ACC112 (cell line): ENCODE results near the gene SUPT4H1.

Experiments used
- H2AFZ ChIP-seq: fragments of 200-600 bp; sonication (generic); one replicate; pipeline ENCODE4 v1.6.0; 2017; ENCODE audit warnings: antibody characterized with exemption, low read length; ENCODE audit not compliant: unreplicated experiment
- H3K27ac ChIP-seq: fragments of 200-600 bp; sonication (generic); 2 replicates; pipeline ENCODE4 v1.5.1; 2014; ENCODE audit warnings: low read depth, mild to moderate bottlenecking, antibody characterized with exemption, low read length, moderate library complexity
- H3K27me3 ChIP-seq: fragments of 200-600 bp; sonication (generic); 2 replicates; pipeline ENCODE4 v1.6.1; 2014; ENCODE audit warnings: mild to moderate bottlenecking, antibody characterized with exemption, low read length, moderate library complexity, mixed read lengths; ENCODE audit not compliant: insufficient read depth
- H3K36me3 ChIP-seq: fragments of 200-600 bp; sonication (generic); 2 replicates; pipeline ENCODE4 v1.6.1; 2016; ENCODE audit warnings: mild to moderate bottlenecking, antibody characterized with exemption, low read length, moderate library complexity, mixed read lengths; ENCODE audit not compliant: insufficient read depth
- H3K4me1 ChIP-seq: fragments of 200-600 bp; sonication (generic); one replicate; pipeline ENCODE4 v1.6.1; 2016; ENCODE audit warnings: low read length, mixed read lengths; ENCODE audit not compliant: insufficient read depth, unreplicated experiment, control insufficient read depth
- H3K4me3 ChIP-seq: fragments of 200-600 bp; sonication (generic); 2 replicates; pipeline ENCODE4 v1.5.1; 2014; ENCODE audit warnings: mild to moderate bottlenecking, low read depth, low read length
- H3K79me2 ChIP-seq: fragments of 200-600 bp; sonication (generic); one replicate; pipeline ENCODE4 v1.6.0; 2016; ENCODE audit warnings: low read length; ENCODE audit not compliant: control insufficient read depth, unreplicated experiment, insufficient read depth

SUPT4H1 gene

GRCh38 chr17:58313815-58314705, 37.9 kb downstream of the SUPT4H1 start:
- Histone ChIP-seq H3K4me3 (no peak overlapping the region), H3K27me3 (peaks cover 25% of the 10 kb centered on the region), H2AFZ (no peak overlapping the region), H3K4me1 (no peaks in the 10 kb centered on the region), H3K27ac (no peak overlapping the region), H3K36me3 (no peaks in the 10 kb centered on the region), H3K79me2 (no peaks in the 10 kb centered on the region)

GRCh38 chr17:58312829-58313228, 39.2 kb downstream of the SUPT4H1 start:
- H3K27me3 ChIP-seq = peaks cover 34% of the 10 kb centered on the region
- H3K4me3 ChIP-seq = no peak overlapping the region
- H3K79me2 ChIP-seq = no peaks in the 10 kb centered on the region
- no peak overlapping the region for H2AFZ ChIP-seq
- no peak overlapping the region for H3K27ac ChIP-seq
- no peaks in the 10 kb centered on the region for H3K36me3 ChIP-seq
- no peaks in the 10 kb centered on the region for H3K4me1 ChIP-seq

- no peaks in the 10 kb centered on the region for H3K36me3 ChIP-seq
- peaks cover 41% of the 10 kb centered on the region for H3K27me3 ChIP-seq
- H3K4me3 ChIP-seq = no peak overlapping the region
- no peaks in the 10 kb centered on the region for H3K79me2 ChIP-seq
- no peak overlapping the region for H2AFZ ChIP-seq
- no peaks in the 10 kb centered on the region for H3K4me1 ChIP-seq
- H3K27ac ChIP-seq = no peak overlapping the region
These were observed 39.9 kb downstream of the SUPT4H1 start for GRCh38 chr17:58312021-58312630.

GRCh38 chr17:58311429-58311894, 40.5 kb downstream of the SUPT4H1 start:
- no peak overlapping the region for H3K4me3 ChIP-seq
- no peak overlapping the region for H3K27ac ChIP-seq
- H3K4me1 ChIP-seq = no peaks in the 10 kb centered on the region
- H3K79me2 ChIP-seq = no peaks in the 10 kb centered on the region
- H2AFZ ChIP-seq = no peak overlapping the region
- no peaks in the 10 kb centered on the region for H3K36me3 ChIP-seq
- peaks cover 44% of the 10 kb centered on the region for H3K27me3 ChIP-seq

- H3K36me3 ChIP-seq = no peaks in the 10 kb centered on the region
- no peaks in the 10 kb centered on the region for H3K4me1 ChIP-seq
- H3K79me2 ChIP-seq = no peaks in the 10 kb centered on the region
- peaks cover 43% of the 10 kb centered on the region for H3K27me3 ChIP-seq
- no peak overlapping the region for H2AFZ ChIP-seq
- H3K4me3 ChIP-seq = no peak overlapping the region
- no peak overlapping the region for H3K27ac ChIP-seq
These were observed 41.2 kb downstream of the SUPT4H1 start for GRCh38 chr17:58310511-58311428.

- Histone ChIP-seq H3K4me1 (no peaks in the 10 kb centered on the region), H3K79me2 (no peaks in the 10 kb centered on the region), H3K36me3 (no peaks in the 10 kb centered on the region), H3K27me3 (peaks cover 38% of the 10 kb centered on the region), H3K4me3 (no peak overlapping the region), H2AFZ (no peak overlapping the region), H3K27ac (no peak overlapping the region)
These were observed 42.1 kb downstream of the SUPT4H1 start for GRCh38 chr17:58309918-58310259.

- Histone ChIP-seq H3K27me3 (peaks cover 32% of the 10 kb centered on the region), H3K79me2 (no peaks in the 10 kb centered on the region), H3K4me3 (no peak overlapping the region), H2AFZ (no peak overlapping the region), H3K4me1 (no peaks in the 10 kb centered on the region), H3K27ac (no peak overlapping the region), H3K36me3 (no peaks in the 10 kb centered on the region)
These were observed 42.8 kb downstream of the SUPT4H1 start for GRCh38 chr17:58308985-58309917.

- Histone ChIP-seq H3K79me2 (no peaks in the 10 kb centered on the region), H2AFZ (no peak overlapping the region), H3K27me3 (peaks cover 30% of the 10 kb centered on the region), H3K4me1 (no peaks in the 10 kb centered on the region), H3K4me3 (no peak overlapping the region), H3K36me3 (no peaks in the 10 kb centered on the region), H3K27ac (no peak overlapping the region)
These were observed 43.6 kb downstream of the SUPT4H1 start for GRCh38 chr17:58308173-58308984.

GRCh38 chr17:58307468-58308172, 44.4 kb downstream of the SUPT4H1 start:
- Histone ChIP-seq H3K79me2 (no peaks in the 10 kb centered on the region), H3K27ac (no peak overlapping the region), H3K4me3 (no peak overlapping the region), H3K36me3 (no peaks in the 10 kb centered on the region), H3K4me1 (no peaks in the 10 kb centered on the region), H2AFZ (no peak overlapping the region), H3K27me3 (peaks cover 33% of the 10 kb centered on the region)
